ENCODE measurements around the gene COL27A1. TPM values are rescaled to one million over a fixed set of nuclear protein-coding genes. Genes with fewer than 3 reads are reported as not detected.

COL27A1 gene
- total and polyA plus RNA-seq, 9 of the 15 experiments (the other 6 are each of a cell fraction or from before 2014, with no cell fraction given), result 0.07 TPM; not detected in 8

- whole genome bisulfite sequencing (ENCODE audit: insufficient coverage, low coverage, missing lambda C conversion rate), result 0% methylated on average over 3 of the region's 5 CpGs
- ATAC-seq, result no peak
- FAIRE-seq, result no peak
- no peak for DNase-seq (ENCODE audit: extremely low read depth in 1 of 4, low spot score in 3 of 4)
- H2AFZ ChIP-seq (ENCODE audit: low read depth, low read length), result no peak overlapping the region
- BruUV-seq (replicated peaks), result no TSS peak
- ChIA-PET CTCF (ENCODE audit: low intra/inter-chr PET ratio) (no interaction called here), POLR2A (interaction anchor here (0.6 kb wide), 1 partner anchor 51 kb away, joined by 3 read pairs; no protein-coding TSS in a partner anchor)
- no peak overlapping the region for H3K27ac ChIP-seq (ENCODE audit: extremely low read depth, low read depth, low read length)
- H3K9me1 ChIP-seq (ENCODE audit: control insufficient read depth, insufficient read depth, low read length), result no peaks in the 10 kb centered on the region
- no peaks in the 10 kb centered on the region for H3K36me3 ChIP-seq (ENCODE audit: control insufficient read depth, insufficient read depth, low read length)
- no peaks in the 10 kb centered on the region for H3K9me3 ChIP-seq (replicated peaks; ENCODE audit: control insufficient read depth, insufficient read depth, low read depth, low read length)
- no peaks in the 10 kb centered on the region for H4K20me1 ChIP-seq (replicated peaks; ENCODE audit: control insufficient read depth, insufficient read depth, low read length)
- no peak overlapping the region for H3K9ac ChIP-seq (ENCODE audit: insufficient read depth in 1 of 2, low read depth in 2 of 2, low read length in 2 of 2)
- intact Hi-C loops (cut with micrococcal nuclease), result no loop called here
- H3K79me2 ChIP-seq (ENCODE audit: control insufficient read depth, insufficient read depth, low read length), result no peaks in the 10 kb centered on the region
- no peak overlapping the region for H3K4me3 ChIP-seq
- H3K27me3 ChIP-seq (ENCODE audit: control insufficient read depth in 2 of 2, insufficient read depth in 2 of 2, low read length in 2 of 2), result peaks cover 6 to 31% of the 10 kb centered on the region in 2 experiments; a peak in 3 of 5 replicates
- in situ Hi-C loops (cut with MboI), result no loop called here
- no peak overlapping the region for H3K4me2 ChIP-seq (ENCODE audit: insufficient read depth, low read length)
- TF ChIP-seq, protein P1, sequence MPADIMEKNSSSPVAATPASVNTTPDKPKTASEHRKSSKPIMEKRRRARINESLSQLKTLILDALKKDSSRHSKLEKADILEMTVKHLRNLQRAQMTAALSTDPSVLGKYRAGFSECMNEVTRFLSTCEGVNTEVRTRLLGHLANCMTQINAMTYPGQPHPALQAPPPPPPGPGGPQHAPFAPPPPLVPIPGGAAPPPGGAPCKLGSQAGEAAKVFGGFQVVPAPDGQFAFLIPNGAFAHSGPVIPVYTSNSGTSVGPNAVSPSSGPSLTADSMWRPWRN (IDR thresholded peaks at IDR 0.05; ENCODE audit: low read depth), result no peak
- no peak for TF ChIP-seq CBFB (CRISPR knock-in tag; IDR thresholded peaks at IDR 0.05)
- no peaks in the 10 kb centered on the region for H3K4me1 ChIP-seq (replicated peaks in 1 of 2; ENCODE audit: control insufficient read depth in 2 of 2, insufficient read depth in 2 of 2, low read length in 2 of 2)
Observed at GRCh38 chr9:114134827-114135396, 20.4 kb upstream of the COL27A1 start.

GRCh38 chr9:114137831-114138230 lies 17.5 kb upstream of the COL27A1 start:
- no peaks in the 10 kb centered on the region for H3K79me2 ChIP-seq (ENCODE audit: control insufficient read depth, insufficient read depth, low read length)
- H3K9ac ChIP-seq (ENCODE audit: insufficient read depth in 1 of 2, low read depth in 2 of 2, low read length in 2 of 2), result no peak overlapping the region
- intact Hi-C loops (cut with micrococcal nuclease), result no loop called here
- POLR2A ChIA-PET, result no interaction called here
- no peaks in the 10 kb centered on the region for H3K4me1 ChIP-seq (replicated peaks in 1 of 2; ENCODE audit: control insufficient read depth in 2 of 2, insufficient read depth in 2 of 2, low read length in 2 of 2)
- CTCF ChIA-PET (ENCODE audit: low intra/inter-chr PET ratio), result no interaction called here
- H4K20me1 ChIP-seq (replicated peaks; ENCODE audit: control insufficient read depth, insufficient read depth, low read length), result 0 out of 2 replicates have a peak, but pooled peaks cover 3% of the 10 kb centered on the region
- no TSS peak for BruUV-seq (replicated peaks)
- H3K27ac ChIP-seq (ENCODE audit: extremely low read depth, low read depth, low read length), result no peak overlapping the region
- H3K4me2 ChIP-seq (ENCODE audit: insufficient read depth, low read length), result no peak overlapping the region
- peaks cover 5 to 28% of the 10 kb centered on the region in 2 experiments; a peak in 4 of 5 replicates for H3K27me3 ChIP-seq (ENCODE audit: control insufficient read depth in 2 of 2, insufficient read depth in 2 of 2, low read length in 2 of 2)
- no peak overlapping the region for H2AFZ ChIP-seq (ENCODE audit: low read depth, low read length)
- ATAC-seq, result no peak
- H3K9me3 ChIP-seq (replicated peaks; ENCODE audit: control insufficient read depth, insufficient read depth, low read depth, low read length), result no peaks in the 10 kb centered on the region
- DNase-seq (ENCODE audit: extremely low read depth in 1 of 4, low spot score in 3 of 4), result no peak
- no peaks in the 10 kb centered on the region for H3K9me1 ChIP-seq (ENCODE audit: control insufficient read depth, insufficient read depth, low read length)
- in situ Hi-C loops (cut with MboI), result no loop called here
- 0% methylated on average over 6 of the region's 6 CpGs for WGBS (ENCODE audit: insufficient coverage, low coverage, missing lambda C conversion rate)
- no peak for FAIRE-seq
- H3K4me3 ChIP-seq, result no peak overlapping the region
- no peaks in the 10 kb centered on the region for H3K36me3 ChIP-seq (ENCODE audit: control insufficient read depth, insufficient read depth, low read length)
- TF ChIP-seq CHCHD3 (CRISPR knock-in tag; IDR thresholded peaks at IDR 0.05), result no peak
- TF ChIP-seq ZFP1 (CRISPR knock-in tag; IDR thresholded peaks at IDR 0.05), result no peak
- TF ChIP-seq, protein P2, sequence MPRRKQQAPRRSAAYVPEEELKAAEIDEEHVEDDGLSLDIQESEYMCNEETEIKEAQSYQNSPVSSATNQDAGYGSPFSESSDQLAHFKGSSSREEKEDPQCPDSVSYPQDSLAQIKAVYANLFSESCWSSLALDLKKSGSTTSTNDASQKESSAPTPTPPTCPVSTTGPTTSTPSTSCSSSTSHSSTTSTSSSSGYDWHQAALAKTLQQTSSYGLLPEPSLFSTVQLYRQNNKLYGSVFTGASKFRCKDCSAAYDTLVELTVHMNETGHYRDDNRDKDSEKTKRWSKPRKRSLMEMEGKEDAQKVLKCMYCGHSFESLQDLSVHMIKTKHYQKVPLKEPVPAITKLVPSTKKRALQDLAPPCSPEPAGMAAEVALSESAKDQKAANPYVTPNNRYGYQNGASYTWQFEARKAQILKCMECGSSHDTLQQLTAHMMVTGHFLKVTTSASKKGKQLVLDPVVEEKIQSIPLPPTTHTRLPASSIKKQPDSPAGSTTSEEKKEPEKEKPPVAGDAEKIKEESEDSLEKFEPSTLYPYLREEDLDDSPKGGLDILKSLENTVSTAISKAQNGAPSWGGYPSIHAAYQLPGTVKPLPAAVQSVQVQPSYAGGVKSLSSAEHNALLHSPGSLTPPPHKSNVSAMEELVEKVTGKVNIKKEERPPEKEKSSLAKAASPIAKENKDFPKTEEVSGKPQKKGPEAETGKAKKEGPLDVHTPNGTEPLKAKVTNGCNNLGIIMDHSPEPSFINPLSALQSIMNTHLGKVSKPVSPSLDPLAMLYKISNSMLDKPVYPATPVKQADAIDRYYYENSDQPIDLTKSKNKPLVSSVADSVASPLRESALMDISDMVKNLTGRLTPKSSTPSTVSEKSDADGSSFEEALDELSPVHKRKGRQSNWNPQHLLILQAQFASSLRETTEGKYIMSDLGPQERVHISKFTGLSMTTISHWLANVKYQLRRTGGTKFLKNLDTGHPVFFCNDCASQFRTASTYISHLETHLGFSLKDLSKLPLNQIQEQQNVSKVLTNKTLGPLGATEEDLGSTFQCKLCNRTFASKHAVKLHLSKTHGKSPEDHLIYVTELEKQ (CRISPR knock-in tag; IDR thresholded peaks at IDR 0.05), result no peak
- no peak for TF ChIP-seq ZFPM2 (CRISPR knock-in tag; IDR thresholded peaks at IDR 0.05)
- TF ChIP-seq ZNF408 (CRISPR knock-in tag; IDR thresholded peaks at IDR 0.05; ENCODE audit: low read depth), result no peak
- TF ChIP-seq SRSF9 (IDR thresholded peaks at IDR 0.05; ENCODE audit: borderline replicate concordance, low read depth, low read length), result no peak
- TF ChIP-seq POLR2A (conservative IDR thresholded peaks at IDR 0.05), result no peak
- TF ChIP-seq FOXA3 (CRISPR knock-in tag; conservative IDR thresholded peaks at IDR 0.05 in 1 of 2, IDR thresholded peaks at IDR 0.05 in 1 of 2), result no peak
- no peak for TF ChIP-seq POLR2AphosphoS2 (IDR thresholded peaks at IDR 0.05; ENCODE audit: low read length)
- no peak for TF ChIP-seq SMAD2 (IDR thresholded peaks at IDR 0.05; ENCODE audit: low read depth, low read length)
- no peak for TF ChIP-seq L3MBTL2 (IDR thresholded peaks at IDR 0.05)
- no peak for TF ChIP-seq ZNF134 (CRISPR knock-in tag; conservative IDR thresholded peaks at IDR 0.05)

All from K562 (cell line).